SIG-M5 treated with dmso at 0.1 percent for 504 hours (cell line): ENCODE measurements around the gene CUL4B.
A peak's percentile ranks its signal among the peaks of the same experiment; 100 is the strongest.
"Not testable (repeated sequence)": the region's sequence is repeated elsewhere in the genome, so short reads cannot be mapped to it uniquely, and the experiment has no call there.

Experiments used
- DNase-seq: peaks from one replicate; lab custom pipeline; 2025; ENCODE audit not compliant: unreplicated experiment; lab: John Stamatoyannopoulos, UW

Gene CUL4B

DNA sequence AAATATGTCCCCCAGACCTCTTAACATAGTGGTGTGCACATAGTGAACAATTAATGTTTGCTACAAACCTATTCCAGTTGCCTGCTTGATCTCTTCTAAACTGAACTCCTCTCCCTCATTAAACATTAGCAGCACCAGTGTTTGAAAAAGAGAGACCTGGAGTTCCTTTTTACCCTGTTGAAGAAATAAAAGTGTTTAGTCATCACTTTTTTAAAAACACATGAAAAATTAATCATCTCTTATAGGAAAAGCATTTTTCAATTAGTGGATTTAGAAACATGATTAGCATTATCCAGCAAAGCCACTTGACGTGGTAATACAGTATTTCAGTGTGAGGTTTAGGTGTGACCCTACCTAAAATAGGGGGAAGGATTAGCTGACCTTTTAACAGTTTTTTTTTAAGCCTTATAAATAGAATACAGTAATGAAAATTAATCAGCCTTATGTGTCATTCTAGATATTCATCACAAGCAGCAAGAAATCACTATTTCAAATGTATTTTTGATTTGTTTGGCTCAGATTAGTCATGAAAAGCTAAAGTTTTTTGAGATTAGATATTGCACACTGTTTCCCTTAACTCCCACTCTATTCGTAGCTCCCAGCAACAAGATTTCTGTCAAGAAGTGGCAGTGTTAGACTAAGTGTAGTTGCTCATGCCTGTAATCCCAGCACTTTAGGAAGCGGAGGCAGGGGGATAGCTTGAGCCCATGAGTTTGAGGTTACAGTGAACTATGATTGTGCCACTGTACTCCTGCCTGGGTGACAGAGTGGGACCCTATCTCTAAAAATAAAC lies 26.2 kb downstream of the CUL4B start:
- no peak for DNase-seq

DNA sequence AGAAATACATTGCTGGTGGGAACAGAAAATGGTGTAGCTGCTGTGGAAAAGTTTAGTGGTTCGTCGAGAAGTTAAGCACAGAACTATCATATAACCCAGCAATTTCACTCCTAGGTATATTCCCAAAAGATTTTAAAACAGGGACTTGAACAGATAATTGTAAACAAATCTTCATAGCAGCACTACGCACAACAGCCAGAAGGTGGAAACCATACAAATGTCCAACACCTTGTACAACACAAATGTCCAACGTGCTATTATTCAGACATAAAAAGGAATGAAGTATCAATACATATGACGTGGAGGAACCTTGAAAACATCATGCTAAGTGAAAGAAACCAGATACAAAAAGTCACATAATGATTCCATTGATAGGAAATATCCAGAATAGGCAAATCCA lies 37.9 kb downstream of the CUL4B start:
- no peak for DNase-seq

DNA sequence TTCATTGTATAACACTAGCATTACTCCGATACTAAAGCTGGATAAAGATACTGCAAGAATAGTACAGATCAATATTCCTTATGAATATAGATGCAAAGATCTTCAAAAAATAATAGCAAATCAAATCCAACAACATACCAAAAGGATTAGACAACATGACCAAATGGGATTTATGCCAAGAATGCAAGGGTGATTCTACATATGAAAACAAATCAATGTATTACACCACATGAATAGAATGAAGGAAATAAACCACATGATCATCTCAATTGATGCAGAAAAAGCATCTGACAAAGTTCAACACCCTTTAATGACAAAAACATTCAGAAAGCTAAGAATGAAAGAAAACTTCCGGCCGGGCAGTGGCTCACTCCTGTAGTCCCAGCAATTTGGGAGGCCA lies 42.8 kb downstream of the CUL4B start:
- no peak for DNase-seq

DNA sequence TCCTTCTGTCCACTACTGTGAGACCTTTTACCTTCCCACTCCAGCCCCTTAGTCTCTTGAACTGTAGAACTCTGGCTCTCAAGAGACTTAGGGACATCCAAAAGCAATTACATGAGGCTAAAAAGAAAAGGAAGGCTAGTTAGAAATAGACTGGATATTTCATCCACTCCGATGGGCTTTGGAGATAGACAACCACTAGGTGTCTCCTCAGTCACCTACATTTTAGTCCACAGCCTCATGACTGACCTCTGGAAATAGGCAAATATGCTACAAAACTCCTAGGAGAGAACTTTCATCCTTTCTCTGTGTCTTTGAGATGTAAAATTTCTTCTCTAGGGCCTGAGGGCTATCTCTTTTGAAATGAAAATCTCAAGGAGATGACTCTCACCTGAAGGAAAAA lies 46.5 kb downstream of the CUL4B start:
- DNase-seq = peak; percentile 39

DNA sequence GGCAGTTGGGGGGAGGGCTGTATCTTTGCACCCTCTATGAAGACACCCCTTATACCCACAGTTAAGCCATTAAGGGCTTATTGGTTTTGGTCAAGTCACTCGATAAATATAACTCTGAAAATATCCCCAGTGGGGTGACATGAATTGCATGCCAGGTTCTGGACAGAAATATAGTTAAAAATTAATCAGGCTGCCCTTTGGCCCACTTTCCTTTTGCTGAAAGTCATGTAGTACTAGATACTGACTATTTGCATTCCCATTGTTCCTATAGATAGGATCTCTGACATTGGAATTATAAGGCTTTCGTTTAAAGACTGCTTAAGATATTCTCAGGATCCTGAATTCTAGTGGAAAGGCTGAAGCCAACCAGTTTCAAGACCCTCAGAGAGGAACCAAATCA lies 48.1 kb downstream of the CUL4B start:
- no peak for DNase-seq

DNA sequence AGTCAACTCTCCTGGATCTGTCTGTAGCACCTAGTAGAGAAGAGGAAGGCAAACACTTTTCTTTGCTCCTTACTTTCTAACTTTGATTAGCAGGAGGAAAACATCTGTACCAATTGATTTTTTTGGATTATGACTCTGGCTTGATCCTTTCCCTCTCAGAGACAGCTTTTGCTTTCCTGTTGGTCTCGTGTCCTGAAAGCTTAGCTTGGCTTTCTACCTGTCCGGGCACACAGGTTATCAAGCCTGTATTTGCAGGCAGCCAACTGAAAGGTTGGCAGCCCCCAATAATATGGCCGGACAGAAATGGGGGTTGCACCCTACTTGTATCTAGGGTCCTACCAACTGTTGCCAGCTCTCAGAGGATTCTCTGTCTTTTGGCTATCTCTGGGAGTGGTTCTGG lies 48.5 kb downstream of the CUL4B start:
- no peak for DNase-seq

DNA sequence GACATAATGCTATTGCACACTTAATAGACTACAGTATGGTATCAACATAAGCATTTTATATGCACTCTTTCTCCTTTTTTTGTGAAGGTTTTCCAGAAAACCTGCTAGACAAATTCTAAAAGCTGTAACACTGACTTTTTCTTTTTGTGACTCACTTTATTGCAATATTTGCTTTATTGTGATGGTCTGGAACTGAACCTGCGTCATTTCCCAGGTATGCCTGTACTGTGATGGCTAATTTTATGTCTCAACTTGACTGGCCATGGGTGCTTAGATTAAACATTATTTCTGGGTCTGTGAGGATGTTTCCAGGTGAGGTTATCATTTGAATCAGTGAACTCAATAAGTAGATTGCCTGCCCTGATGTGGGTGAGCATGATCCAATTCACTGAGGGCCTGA lies 56.2 kb downstream of the CUL4B start:
- no peak for DNase-seq

DNA sequence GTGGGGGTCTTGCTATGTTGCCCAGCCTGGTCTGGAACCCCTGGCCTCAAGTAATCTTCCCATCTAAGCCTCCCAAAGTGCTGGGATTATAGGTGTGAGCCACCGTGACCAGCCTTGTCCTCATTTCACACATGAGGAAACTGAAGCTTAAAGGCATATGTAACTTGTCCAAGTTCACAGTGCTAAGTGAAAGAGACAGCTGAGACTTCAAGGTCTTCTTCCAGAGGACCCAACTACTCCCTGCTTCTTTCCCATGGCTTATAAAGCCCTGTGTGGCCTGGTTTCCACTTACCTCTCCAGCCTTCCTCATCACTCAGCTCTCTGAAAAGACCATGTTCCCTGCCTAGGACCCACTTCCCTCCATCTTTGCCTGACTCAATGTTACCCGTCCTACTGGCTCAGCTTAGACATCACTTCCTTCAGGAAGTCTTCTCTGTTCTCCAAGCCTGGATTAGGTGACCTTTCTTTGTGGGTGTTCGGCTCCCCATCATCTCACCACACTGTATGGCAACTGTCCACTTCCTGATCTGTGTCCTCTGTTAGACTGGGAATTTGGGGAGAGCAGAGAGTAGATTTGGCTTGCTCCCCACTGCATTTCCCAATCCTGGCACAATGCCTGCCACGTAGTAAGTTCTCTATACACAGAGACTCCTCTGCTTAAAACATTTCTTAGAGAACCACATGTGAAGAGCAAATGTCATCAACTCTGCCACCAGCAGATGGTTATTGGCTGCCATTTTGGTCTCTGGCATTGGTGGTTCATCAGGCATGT lies 61.3 kb downstream of the CUL4B start:
- no peak for DNase-seq

DNA sequence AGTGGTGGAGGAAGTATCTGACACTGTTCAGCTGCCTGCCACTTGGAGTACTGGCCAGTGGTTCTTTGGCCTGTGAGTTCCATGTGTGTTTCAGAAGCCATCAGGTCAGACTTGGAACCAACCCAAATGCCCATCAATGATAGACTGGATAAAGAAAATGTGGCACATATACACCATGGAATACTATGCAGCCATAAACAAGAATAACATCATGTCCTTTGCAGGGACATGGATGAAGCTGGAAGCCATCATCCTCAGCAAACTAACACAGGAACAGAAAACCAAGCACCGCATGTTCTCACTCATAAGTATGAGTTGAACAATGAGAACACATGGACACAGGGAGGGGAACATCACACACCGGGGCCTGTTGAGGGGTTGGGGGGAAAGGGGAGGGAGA lies 70.6 kb downstream of the CUL4B start:
- not testable (repeated sequence) for DNase-seq

DNA sequence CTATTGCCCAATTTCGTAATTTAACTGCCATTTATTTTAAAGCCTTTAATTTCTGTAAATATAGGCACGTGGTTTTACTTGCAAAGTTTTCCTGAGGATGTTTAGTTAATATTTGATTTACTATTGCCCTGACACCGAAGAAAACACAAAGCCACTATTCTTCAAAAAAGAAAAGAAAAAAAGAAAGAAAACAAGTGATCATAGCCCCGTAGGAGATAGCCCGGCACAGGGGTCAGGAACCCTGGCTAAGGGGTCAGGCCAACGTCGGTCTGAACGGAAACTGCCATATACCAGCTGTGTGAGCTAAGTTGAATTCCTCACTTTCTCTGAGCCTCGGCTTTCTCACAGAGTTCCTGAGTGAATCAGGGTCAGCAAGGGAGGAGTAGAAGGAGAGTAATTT lies 74.0 kb downstream of the CUL4B start:
- no peak for DNase-seq

DNA sequence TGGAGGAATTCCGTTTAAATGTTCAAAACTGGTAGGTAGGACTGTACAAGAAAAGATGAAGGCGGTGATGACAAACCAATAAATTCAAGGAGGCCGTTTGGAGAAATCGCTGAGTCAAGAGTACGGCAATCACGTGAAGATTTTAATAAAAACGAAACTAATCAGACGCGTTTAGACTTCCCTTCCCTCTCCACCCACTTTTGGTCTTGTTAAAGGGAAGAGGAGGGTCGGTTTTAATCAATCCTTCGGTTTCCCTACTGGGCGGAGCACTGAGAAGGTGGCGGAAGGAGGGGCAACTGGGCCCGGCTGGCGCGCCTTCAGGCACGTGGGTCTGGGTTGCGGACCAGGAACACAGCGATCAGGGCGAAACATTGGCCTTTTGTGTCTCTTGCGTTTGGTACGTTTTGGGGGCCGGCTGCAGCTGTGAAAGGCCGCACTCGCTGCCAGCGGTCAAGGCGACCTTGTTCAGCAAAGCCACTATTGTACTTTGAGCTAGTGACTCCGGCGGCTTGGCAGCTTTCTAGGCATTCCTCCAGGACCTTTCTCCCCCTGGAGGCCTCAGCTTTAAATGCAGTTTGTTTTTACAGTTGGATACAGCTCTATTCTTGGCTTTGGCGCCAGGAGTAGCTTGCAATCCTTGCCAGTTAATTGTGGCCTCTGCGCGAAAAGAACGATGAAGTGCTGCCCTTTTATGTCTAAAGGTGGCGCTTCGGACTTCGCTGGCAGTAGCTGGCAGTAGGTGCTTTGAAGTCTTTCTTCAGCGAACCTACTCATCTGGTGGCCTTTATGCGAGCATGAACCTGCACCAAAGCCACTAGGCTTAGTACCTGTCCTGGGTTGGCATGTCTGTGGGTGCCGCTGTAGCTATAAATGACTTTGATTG lies 74.9 kb downstream of the CUL4B start:
- peak; percentile 92 for DNase-seq

DNA sequence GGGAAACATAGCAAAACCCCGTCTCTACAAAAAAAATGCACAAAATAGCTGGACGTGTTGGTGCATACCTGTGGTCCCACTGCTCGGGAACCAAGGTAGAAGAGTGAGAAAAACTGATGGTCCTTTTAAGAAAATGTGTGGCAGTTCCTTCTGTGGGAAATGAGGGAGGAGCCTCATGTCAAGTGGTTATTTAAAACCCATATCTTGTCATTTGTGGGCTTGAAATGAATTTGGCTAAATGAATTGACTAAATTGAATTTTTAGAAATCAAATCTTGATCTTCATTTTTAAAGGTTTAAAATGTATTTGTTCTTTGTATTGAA lies 75.5 kb downstream of the CUL4B start:
- DNase-seq = no peak

DNA sequence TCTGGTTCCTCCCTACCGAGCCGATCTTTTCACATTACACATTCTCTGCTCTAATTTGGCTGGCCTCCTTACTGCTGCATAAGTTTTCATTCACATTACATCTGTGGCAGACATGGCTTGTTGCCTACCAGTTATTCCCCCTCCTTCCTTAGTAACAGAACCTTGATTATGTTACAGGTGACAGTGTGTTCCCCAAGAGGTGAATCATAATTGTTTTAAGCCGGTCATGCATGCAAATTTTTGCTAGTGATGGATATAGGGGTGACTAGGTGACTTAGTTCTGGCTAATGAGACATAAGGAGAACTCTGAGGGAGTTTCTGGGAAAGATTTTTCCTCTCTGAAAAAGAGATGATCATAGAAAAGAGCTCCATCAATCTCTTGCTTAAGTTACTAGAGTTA lies 83.3 kb downstream of the CUL4B start:
- no peak for DNase-seq

DNA sequence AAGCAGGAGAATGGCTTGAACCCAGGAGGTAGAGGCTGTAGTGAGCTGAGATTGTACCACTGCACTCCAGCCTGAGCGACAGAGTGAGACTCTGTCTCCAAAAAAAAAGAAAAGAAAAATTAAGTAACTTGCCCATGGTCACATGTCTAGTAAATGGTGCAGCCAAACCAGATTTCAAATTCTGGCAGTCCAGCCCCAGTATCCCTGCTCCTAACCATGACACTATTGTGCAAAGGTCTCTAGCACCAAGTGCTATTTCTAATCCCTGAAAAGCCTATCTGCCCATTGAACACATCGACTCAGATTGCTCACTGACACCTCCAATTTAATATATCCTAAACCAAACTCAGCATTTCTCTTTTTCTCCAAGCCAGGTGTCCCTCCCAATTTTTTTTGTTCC lies 84.0 kb downstream of the CUL4B start:
- DNase-seq = no peak

DNA sequence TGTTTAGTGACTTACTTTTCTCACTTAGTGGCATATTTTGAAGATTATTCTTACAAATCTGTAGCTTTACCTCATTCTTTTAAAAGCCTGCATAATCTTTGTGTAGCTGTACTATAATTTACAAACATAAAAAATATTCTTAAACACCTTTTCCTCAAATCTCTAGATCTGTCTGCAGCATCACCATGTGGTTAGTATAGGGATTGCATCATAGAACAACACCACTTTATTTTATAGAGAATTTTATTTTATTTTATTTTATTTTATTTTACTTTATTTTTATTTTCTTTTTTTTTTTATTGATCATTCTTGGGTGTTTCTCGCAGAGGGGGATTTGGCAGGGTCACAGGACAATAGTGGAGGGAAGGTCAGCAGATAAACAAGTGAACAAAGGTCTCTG lies 85.3 kb downstream of the CUL4B start:
- peak; percentile 27 for DNase-seq
